ENCODE data around the gene SYNPO. TPM values are rescaled to one million over a fixed set of nuclear protein-coding genes. Genes with fewer than 3 reads are reported as not detected.

Gene SYNPO
- total and polyA plus RNA-seq, 8 donors = 22.0 to 114 (median 27.7) TPM

DNA sequence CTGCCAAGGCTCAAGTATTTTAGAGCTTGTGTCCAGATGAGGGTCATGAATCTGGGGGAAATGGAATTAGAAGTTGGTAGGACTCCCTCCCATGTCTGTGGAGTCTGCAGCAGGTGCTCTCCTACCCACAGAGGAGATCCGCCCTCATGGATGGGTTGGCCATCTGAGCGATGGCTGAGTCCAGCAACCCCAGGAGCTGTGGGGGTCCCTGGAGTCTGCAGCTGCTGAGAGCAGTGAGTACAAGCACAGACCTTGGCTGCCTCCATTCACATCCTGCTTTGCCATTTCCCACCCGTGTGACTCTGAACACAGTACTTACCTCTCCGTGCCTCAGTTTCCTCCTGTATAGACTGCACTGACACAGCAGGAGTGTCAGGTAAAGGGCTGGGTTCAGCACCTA, 25.8 kb upstream of the SYNPO start:
- peak overlapping the region in 1 of 2 donors; percentile 40 for H3K27ac ChIP-seq

GRCh38 chr5:150615141-150615699, 25.2 kb upstream of the SYNPO start:
- no peaks in the 10 kb centered on the region for H3K9me3 ChIP-seq
- no peaks in the 10 kb centered on the region for H3K27me3 ChIP-seq
- peak overlapping the region; percentile 40 to 57 for H3K27ac ChIP-seq
- H3K4me3 ChIP-seq = no peak overlapping the region
- TF ChIP-seq CTCF (IDR thresholded peaks at IDR 0.05) = no peak
- intact Hi-C loops (cut with DNase I) = no loop called here
- no peaks in the 10 kb centered on the region for H3K36me3 ChIP-seq
- peak; percentile 46 for ATAC-seq
- peaks cover 49 to 76% of the 10 kb centered on the region in 2 donors for H3K4me1 ChIP-seq
- DNase-seq = no peak

More for the DNA sequence above, 25.8 kb upstream of the SYNPO start:
- ATAC-seq (no peak), DNase-seq (no peak)
- Histone ChIP-seq H3K36me3 (no peaks in the 10 kb centered on the region), H3K9me3 (no peaks in the 10 kb centered on the region), H3K4me1 (peaks cover 48 to 77% of the 10 kb centered on the region in 2 donors), H3K4me3 (no peak overlapping the region), H3K27me3 (no peaks in the 10 kb centered on the region)
- no peak for TF ChIP-seq CTCF (IDR thresholded peaks at IDR 0.05)
- intact Hi-C loops (cut with DNase I) = no loop called here

DNA sequence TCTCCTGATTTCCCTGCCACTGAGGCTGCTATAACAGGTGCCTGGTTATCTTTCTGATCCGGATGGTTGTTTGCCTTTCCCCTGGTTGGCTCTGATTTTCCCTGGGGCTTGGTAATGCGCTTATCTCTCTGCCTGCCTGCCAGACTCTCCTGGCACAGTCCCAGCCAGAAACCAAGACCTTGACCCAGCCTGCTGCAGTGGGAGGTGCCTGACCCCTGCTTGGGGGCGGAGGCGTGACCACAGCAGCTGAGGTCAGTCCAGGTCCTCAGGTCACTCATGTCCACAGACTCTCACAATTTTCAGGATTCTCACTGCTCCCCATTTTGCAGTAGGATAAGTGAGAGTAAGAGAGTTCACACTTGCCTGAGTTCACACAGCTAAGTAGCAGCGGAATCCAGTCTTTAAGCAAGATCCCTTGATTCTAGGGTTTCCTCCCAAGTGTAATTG, 24.4 kb upstream of the SYNPO start:
- Histone ChIP-seq H3K27ac (peak overlapping the region in 1 of 2 donors; percentile 40), H3K4me3 (no peak overlapping the region), H3K36me3 (no peaks in the 10 kb centered on the region), H3K27me3 (no peaks in the 10 kb centered on the region), H3K4me1 (peaks cover 49 to 75% of the 10 kb centered on the region in 2 donors), H3K9me3 (no peaks in the 10 kb centered on the region)
- ATAC-seq (peak; percentile 20), DNase-seq (no peak)
- intact Hi-C loops (cut with DNase I) = no loop called here
- TF ChIP-seq CTCF (IDR thresholded peaks at IDR 0.05) = no peak

GRCh38 chr5:150616506-150616905, 24.0 kb upstream of the SYNPO start:
- ATAC-seq = no peak
- no peak for TF ChIP-seq CTCF (IDR thresholded peaks at IDR 0.05)
- no peak for DNase-seq
- intact Hi-C loops (cut with DNase I) = no loop called here
- no peaks in the 10 kb centered on the region for H3K36me3 ChIP-seq
- H3K27ac ChIP-seq = peak overlapping the region in 1 of 2 donors; percentile 40
- H3K27me3 ChIP-seq = no peaks in the 10 kb centered on the region
- H3K4me3 ChIP-seq = no peak overlapping the region
- no peaks in the 10 kb centered on the region for H3K9me3 ChIP-seq
- peaks cover 49 to 75% of the 10 kb centered on the region in 2 donors for H3K4me1 ChIP-seq

DNA sequence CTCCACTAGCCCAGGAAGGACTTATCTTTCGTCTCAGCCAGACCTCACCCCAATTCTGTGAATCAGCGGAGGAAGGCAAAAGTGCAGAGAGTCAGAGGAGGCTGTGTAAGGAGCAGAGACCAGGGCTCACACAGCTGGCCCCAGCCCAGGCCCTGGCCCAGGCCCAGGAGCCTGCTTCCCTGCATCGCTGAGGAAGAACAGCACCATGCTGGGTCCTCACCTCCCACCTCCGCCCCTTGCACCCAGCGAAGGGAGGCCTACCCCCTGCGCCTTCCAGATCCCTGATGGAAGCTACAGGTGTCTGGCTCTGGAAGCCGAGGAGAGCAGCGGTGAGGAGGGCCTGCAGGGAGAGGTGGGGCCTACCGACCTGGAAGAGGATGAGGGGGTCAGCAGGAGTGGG, 22.3 kb upstream of the SYNPO start:
- Histone ChIP-seq H3K9me3 (no peaks in the 10 kb centered on the region), H3K36me3 (no peaks in the 10 kb centered on the region), H3K4me1 (peaks cover 41 to 75% of the 10 kb centered on the region in 2 donors), H3K27ac (peak overlapping the region; percentile 42 to 48), H3K27me3 (no peaks in the 10 kb centered on the region), H3K4me3 (no peak overlapping the region)
- DNase-seq (no peak), ATAC-seq (no peak)
- TF ChIP-seq CTCF (IDR thresholded peaks at IDR 0.05) = no peak
- intact Hi-C loops (cut with DNase I) = no loop called here

All from left lung (tissue), 10 donors.